Gastroesophageal sphincter (tissue), 4 donors: Measurements from ENCODE around the gene PIGL. TPM values are rescaled to one million over a fixed set of nuclear protein-coding genes. Genes with fewer than 3 reads are reported as not detected.
"Not testable (repeated sequence)": the region's sequence is repeated elsewhere in the genome, so short reads cannot be mapped to it uniquely, and the experiment has no call there.

ENCODE experiments used
- ATAC-seq: fragments of 150-250 bp; one replicate; pipeline ENCODE4 v1.9.1; 2016; ENCODE audit warnings: mild to moderate bottlenecking, moderate library complexity
- H3K27ac ChIP-seq, 4 donors: fragments of 200-600 bp; sonication (generic) in 3 of 4; 1 replicate in 3 of 4; 2 replicates in 1 of 4; pipeline ENCODE4 v1.5.1; 2016 to 2019
- H3K27me3 ChIP-seq: fragments of 200-600 bp; sonication (generic); one replicate; pipeline ENCODE4 v1.5.1; 2019
- H3K36me3 ChIP-seq, 2 donors: fragments of 200-600 bp; sonication (generic); one replicate each; pipeline ENCODE4 v1.5.1; 2019; ENCODE audit warnings: control low read depth in 1 of 2
- H3K4me1 ChIP-seq, 3 donors: fragments of 200-600 bp; sonication (generic); 1 replicate in 2 of 3; 2 replicates in 1 of 3; pipeline ENCODE4 v1.5.1; 2016 to 2019; ENCODE audit warnings: control low read depth in 2 of 3
- H3K4me3 ChIP-seq, 2 donors: fragments of 200-600 bp; sonication (generic); one replicate each; pipeline ENCODE4 v1.5.1; 2019; ENCODE audit warnings: mild to moderate bottlenecking in 1 of 2, moderate library complexity in 1 of 2
- H3K9me3 ChIP-seq, 3 donors: fragments of 200-600 bp; sonication (generic); one replicate each; pipeline ENCODE4 v1.5.1; 2017 to 2019; ENCODE audit warnings: control low read depth in 2 of 3
- EP300 ChIP-seq: sonication (generic); formaldehyde crosslinking; IDR thresholded peaks from one replicate; pipeline ENCODE4 v1.6.1; 2017; ENCODE audit warnings: antibody characterized with exemption, mild to moderate bottlenecking
- POLR2A ChIP-seq, 2 donors: fragments of 450-650 bp; IDR thresholded peaks; one replicate each; pipeline ENCODE4 v1.6.1; 2017; ENCODE audit warnings: antibody characterized with exemption in 2 of 2, mild to moderate bottlenecking in 2 of 2, moderate library complexity in 1 of 2
- POLR2AphosphoS5 ChIP-seq: sonication (generic); formaldehyde crosslinking; IDR thresholded peaks from one replicate; pipeline ENCODE4 v1.6.1; 2017; ENCODE audit warnings: antibody characterized with exemption
- WGBS, 2 donors: methylation state at CpG; one replicate each; pipeline ENCODE4 v1.1.5; 2018; ENCODE audit warnings: low coverage in 1 of 2; 5-methylcytosine and 5-hydroxymethylcytosine counted together
- total RNA-seq, 4 donors: library from RNA; depleted of rRNA; stranded (reverse); fragments of >200 nt; gene quantifications; one replicate each; pipeline ENCODE4 v1.1.0, GENCODE V29; 2016
- TF ChIP-seq, protein P1 (sequence below), 4 experiments: fragments of 200-600 bp in 2 of 4; fragments of 450-650 bp in 2 of 4; sonication (generic) in 1 of 4; IDR thresholded peaks; one replicate each; pipeline ENCODE4 v1.5.1; 2017 to 2019; ENCODE audit warnings: antibody characterized with exemption in 4 of 4, mild to moderate bottlenecking in 2 of 4, moderate library complexity in 2 of 4

The PIGL gene
- total RNA-seq, 4 donors from 2014 or later = 5.6 to 73.0 (median 29.6) TPM

DNA sequence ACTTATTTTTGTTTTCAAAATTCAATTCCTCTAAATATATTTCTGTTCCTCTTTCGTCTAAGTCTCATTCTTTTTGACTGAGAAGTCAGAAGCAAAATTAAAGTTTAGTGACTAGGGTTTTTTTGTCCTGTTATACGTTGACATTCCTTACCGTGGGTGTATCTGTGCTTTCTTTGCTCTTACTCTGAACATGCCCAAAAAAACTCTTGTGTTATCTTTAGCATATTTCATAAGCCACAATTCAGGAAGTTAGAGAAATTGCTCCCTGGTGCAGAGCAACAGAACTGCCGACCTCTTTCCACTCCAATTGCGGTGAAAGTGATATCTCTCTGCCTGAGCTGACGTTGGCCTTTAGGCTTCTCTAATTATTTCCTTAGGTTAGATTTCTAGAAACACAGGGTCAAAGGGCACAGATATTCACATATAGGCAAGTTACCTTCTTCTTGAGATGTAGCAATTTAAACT is 70.6 kb downstream of the PIGL start:
- no peaks in the 10 kb centered on the region for H3K9me3 ChIP-seq
- TF ChIP-seq POLR2A (IDR thresholded peaks at IDR 0.05) = no peak
- no peak for TF ChIP-seq POLR2AphosphoS5
- TF ChIP-seq, protein P1, sequence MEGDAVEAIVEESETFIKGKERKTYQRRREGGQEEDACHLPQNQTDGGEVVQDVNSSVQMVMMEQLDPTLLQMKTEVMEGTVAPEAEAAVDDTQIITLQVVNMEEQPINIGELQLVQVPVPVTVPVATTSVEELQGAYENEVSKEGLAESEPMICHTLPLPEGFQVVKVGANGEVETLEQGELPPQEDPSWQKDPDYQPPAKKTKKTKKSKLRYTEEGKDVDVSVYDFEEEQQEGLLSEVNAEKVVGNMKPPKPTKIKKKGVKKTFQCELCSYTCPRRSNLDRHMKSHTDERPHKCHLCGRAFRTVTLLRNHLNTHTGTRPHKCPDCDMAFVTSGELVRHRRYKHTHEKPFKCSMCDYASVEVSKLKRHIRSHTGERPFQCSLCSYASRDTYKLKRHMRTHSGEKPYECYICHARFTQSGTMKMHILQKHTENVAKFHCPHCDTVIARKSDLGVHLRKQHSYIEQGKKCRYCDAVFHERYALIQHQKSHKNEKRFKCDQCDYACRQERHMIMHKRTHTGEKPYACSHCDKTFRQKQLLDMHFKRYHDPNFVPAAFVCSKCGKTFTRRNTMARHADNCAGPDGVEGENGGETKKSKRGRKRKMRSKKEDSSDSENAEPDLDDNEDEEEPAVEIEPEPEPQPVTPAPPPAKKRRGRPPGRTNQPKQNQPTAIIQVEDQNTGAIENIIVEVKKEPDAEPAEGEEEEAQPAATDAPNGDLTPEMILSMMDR (IDR thresholded peaks at IDR 0.05) = peak in 1 of 4 experiments; percentile 9
- TF ChIP-seq EP300 = no peak
- no peaks in the 10 kb centered on the region for H3K27me3 ChIP-seq
- peaks cover 4 to 43% (median 29%) of the 10 kb centered on the region in 3 donors for H3K4me1 ChIP-seq
- peak overlapping the region; percentile 80 to 96 (median 92) for H3K27ac ChIP-seq
- WGBS, 2 donors = 3 to 16% methylated on average over 6 of the region's 6 CpGs
- no peak for ATAC-seq
- H3K4me3 ChIP-seq = no peak overlapping the region
- H3K36me3 ChIP-seq = no peaks in the 10 kb centered on the region

DNA sequence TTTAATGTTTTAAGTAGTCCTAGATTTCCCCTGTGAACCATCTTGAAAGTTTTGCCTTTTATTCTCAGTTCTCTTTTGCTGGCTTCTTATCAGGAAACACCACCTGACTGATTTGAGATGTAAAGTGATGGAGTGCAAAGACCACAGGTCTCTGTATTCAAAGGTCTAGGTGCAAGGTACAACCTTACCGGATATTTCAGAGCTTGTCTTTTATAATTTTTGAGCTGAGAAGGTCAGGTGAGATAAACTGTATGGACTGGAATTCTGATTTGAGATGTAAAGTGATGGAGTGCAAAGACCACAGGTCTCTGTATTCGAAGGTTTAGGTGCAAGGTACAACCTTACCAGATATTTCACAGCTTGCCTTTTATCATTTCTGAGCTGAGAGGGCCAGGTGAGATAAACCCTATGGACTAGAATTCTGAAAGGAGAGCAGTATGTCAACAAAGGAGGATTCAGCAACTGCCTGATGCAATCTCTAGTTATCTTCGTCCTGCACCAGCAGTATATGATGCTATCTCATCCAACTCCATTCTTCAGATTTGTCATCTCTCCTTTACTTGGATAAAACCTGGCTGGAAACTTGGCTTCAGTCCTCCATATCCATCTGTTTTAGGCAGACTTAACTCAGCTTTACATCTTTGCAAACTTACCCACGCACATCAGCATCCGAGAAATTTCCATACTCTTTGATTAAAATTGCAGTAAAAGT is 72.0 kb downstream of the PIGL start:
- TF ChIP-seq, protein P1 (IDR thresholded peaks at IDR 0.05) = no peak
- TF ChIP-seq POLR2AphosphoS5 = no peak
- TF ChIP-seq EP300 = no peak
- no peak for TF ChIP-seq POLR2A (IDR thresholded peaks at IDR 0.05)
- Histone ChIP-seq H3K9me3 (no peaks in the 10 kb centered on the region), H3K27ac (no peak overlapping the region), H3K36me3 (no peaks in the 10 kb centered on the region), H3K27me3 (no peaks in the 10 kb centered on the region), H3K4me1 (peaks cover 4 to 43% (median 29%) of the 10 kb centered on the region in 3 donors), H3K4me3 (no peak overlapping the region)
- WGBS, 2 donors = 57 to 79% methylated on average over 4 to 5 of the region's 5 CpGs
- no peak for ATAC-seq

DNA sequence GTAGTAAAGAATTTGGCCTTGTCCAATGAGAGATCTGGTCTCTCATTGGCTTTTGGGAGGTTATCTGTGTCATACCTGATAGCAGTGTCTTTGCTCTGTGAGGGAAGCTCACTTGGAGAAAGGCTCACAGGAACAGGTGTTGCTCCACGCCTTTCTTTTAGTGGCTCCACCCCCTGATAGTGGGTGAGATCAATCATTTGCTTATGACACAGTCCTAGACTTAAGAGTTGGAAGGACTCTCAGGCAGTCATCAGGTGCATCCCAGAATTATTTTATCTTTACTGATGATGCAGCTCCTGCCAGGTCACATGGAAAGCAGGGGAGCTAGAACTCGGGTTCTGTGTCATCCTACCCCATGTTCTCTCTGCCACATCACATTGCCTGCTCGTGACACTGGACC is 76.9 kb downstream of the PIGL start:
- 86 to 100% methylated on average over 1 to 2 of the region's 3 CpGs for WGBS, 2 donors
- no peak for ATAC-seq
- H3K9me3 ChIP-seq = no peaks in the 10 kb centered on the region
- no peak overlapping the region for H3K27ac ChIP-seq
- no peaks in the 10 kb centered on the region for H3K36me3 ChIP-seq
- H3K4me3 ChIP-seq = no peak overlapping the region
- peaks cover 0 to 6% (median 0%) of the 10 kb centered on the region in 3 donors for H3K4me1 ChIP-seq
- TF ChIP-seq, protein P1 (IDR thresholded peaks at IDR 0.05) = no peak
- TF ChIP-seq POLR2AphosphoS5 (no peak), POLR2A (IDR thresholded peaks at IDR 0.05) (no peak), EP300 (no peak)
- no peaks in the 10 kb centered on the region for H3K27me3 ChIP-seq

DNA sequence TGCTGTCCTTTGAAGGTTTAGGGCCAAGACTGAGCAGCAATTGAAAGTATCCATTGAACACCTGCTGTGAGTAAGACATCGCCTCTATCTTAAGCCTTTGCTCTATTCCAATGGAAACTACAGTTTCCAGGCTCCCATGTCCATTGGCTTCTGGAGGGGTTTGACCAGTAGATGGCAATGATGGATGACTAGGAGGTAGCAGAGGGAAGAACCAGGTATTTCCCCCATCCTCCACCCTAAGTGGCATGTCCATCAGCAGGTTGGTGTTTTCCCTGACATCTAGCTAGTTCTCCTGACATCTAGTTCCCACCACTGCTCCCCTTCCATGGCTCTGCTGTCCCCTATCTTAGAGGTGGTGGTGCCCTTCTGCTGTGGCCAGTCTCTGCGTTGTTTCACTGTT is 77.5 kb downstream of the PIGL start:
- peaks cover 0 to 4% (median 0%) of the 10 kb centered on the region in 3 donors for H3K4me1 ChIP-seq
- H3K27ac ChIP-seq = no peak overlapping the region
- no peak for ATAC-seq
- H3K9me3 ChIP-seq = no peaks in the 10 kb centered on the region
- H3K4me3 ChIP-seq = no peak overlapping the region
- no peaks in the 10 kb centered on the region for H3K27me3 ChIP-seq
- 87% methylated on average over 2 of the region's 2 CpGs; no CpG with 5 or more reads in 1 of the 2 donors for WGBS, 2 donors
- H3K36me3 ChIP-seq = peaks cover 0 to 2% of the 10 kb centered on the region in 2 donors
- TF ChIP-seq EP300 (no peak), POLR2AphosphoS5 (no peak), POLR2A (IDR thresholded peaks at IDR 0.05) (no peak)
- TF ChIP-seq, protein P1 (IDR thresholded peaks at IDR 0.05) = no peak

DNA sequence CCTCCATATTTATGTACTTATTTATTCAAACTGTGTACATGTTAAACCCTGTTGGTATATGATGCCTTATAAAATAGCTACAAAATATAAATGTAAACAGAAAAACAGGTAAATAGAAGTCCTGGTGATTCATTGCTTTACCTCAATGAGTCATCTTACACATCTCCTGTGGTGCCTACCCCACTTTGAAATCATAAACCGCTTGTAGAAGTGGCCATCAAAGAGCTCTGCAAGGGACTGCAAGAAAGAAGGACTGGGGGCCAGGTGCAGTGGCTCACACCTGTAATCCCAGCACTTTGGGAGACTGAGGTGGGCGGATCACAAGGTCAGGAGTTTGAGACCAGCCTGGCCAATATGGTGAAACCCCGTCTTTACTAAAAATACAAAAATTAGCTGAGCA is 79.1 kb downstream of the PIGL start:
- not testable (repeated sequence) for H3K27ac ChIP-seq, ATAC-seq, H3K4me3 ChIP-seq, H3K9me3 ChIP-seq, H3K27me3 ChIP-seq, H3K4me1 ChIP-seq
- H3K36me3 ChIP-seq = peaks cover 0 to 17% of the 10 kb centered on the region in 2 donors
- 89% methylated on average over 3 of the region's 3 CpGs; no CpG with 5 or more reads in 1 of the 2 donors for WGBS, 2 donors
